CD14-positive monocyte (primary cell): ENCODE measurements around the gene TEAD1. TPM values are rescaled to one million over a fixed set of nuclear protein-coding genes. Genes with fewer than 3 reads are reported as not detected.

Experiments used
- DNase-seq, 3 donors: peaks; one replicate each; pipeline ENCODE4 v3.0.0-alpha.2; 2011 to 2022
- H2AFZ ChIP-seq: 2 replicates; pipeline ENCODE4 v1.6.0; 2012; ENCODE audit warnings: mild to moderate bottlenecking, low read depth, low read length, inconsistent platforms; ENCODE audit not compliant: insufficient read depth, poor library complexity, severe bottlenecking
- H3K27ac ChIP-seq, 2 donors: 1 replicate in 1 of 2; 2 replicates in 1 of 2; pipeline ENCODE4 v1.5.1; 2012 to 2013; ENCODE audit warnings: low read length in 2 of 2, control low read depth in 1 of 2, inconsistent platforms in 1 of 2, low read depth in 1 of 2, mild to moderate bottlenecking in 1 of 2
- H3K27me3 ChIP-seq, 2 donors: one replicate each; pipeline versions ENCODE4 v1.6.0 to v1.6.1; 2011 to 2013; ENCODE audit warnings: low read length in 2 of 2; ENCODE audit not compliant: control insufficient read depth in 2 of 2, insufficient read depth in 2 of 2
- H3K36me3 ChIP-seq, 2 donors: replicated peaks in 1 of 2; 1 replicate in 1 of 2; 2 replicates in 1 of 2; pipeline versions ENCODE4 v1.5.1 to v1.6.1; 2012 to 2013; ENCODE audit warnings: low read length in 2 of 2, control low read depth in 1 of 2, inconsistent platforms in 1 of 2, mild to moderate bottlenecking in 1 of 2; ENCODE audit not compliant: insufficient read depth in 2 of 2, control insufficient read depth in 1 of 2
- H3K4me1 ChIP-seq, 2 donors: 1 replicate in 1 of 2; 2 replicates in 1 of 2; pipeline versions ENCODE4 v1.5.1 to v1.6.1; 2012 to 2013; ENCODE audit warnings: low read length in 2 of 2, control low read depth in 1 of 2, inconsistent platforms in 1 of 2, mild to moderate bottlenecking in 1 of 2, moderate library complexity in 1 of 2; ENCODE audit not compliant: insufficient read depth in 2 of 2, control insufficient read depth in 1 of 2
- H3K4me2 ChIP-seq: replicated peaks from 2 replicates; pipeline ENCODE3; 2012; ENCODE audit warnings: low read length, moderate library complexity, mild to moderate bottlenecking; ENCODE audit not compliant: poor library complexity, severe bottlenecking; ENCODE audit errors: extremely low read depth
- H3K4me3 ChIP-seq, 3 experiments: fragments of 200-600 bp in 1 of 3; sonication (generic) in 1 of 3; replicated peaks in 1 of 3; 1 replicate in 2 of 3; 2 replicates in 1 of 3; pipeline ENCODE4 v1.5.1; 2011 to 2013; ENCODE audit warnings: low read length in 3 of 3, mild to moderate bottlenecking in 3 of 3, control low read depth in 2 of 3, low read depth in 2 of 3, inconsistent platforms in 1 of 3, moderate library complexity in 1 of 3
- H3K79me2 ChIP-seq: 2 replicates; pipeline ENCODE4 v1.6.0; 2012; ENCODE audit warnings: mild to moderate bottlenecking, control low read depth, inconsistent platforms, low read length, moderate library complexity; ENCODE audit not compliant: insufficient read depth
- H3K9ac ChIP-seq: 2 replicates; pipeline ENCODE4 v1.6.0; 2017; ENCODE audit warnings: low read length, mild to moderate bottlenecking; ENCODE audit not compliant: insufficient read depth, poor library complexity, severe bottlenecking
- H3K9me3 ChIP-seq, 2 donors: replicated peaks in 1 of 2; 1 replicate in 1 of 2; 2 replicates in 1 of 2; pipeline versions ENCODE4 v1.5.1 to v1.6.1; 2012 to 2013; ENCODE audit warnings: low read length in 2 of 2, control low read depth in 1 of 2; ENCODE audit not compliant: control insufficient read depth in 1 of 2, insufficient read depth in 1 of 2
- H4K20me1 ChIP-seq: 2 replicates; pipeline ENCODE4 v1.6.0; 2012; ENCODE audit warnings: mild to moderate bottlenecking, low read length, control low read depth, moderate library complexity; ENCODE audit not compliant: insufficient read depth
- H3K27ac Mint-ChIP-seq, 7 donors: one replicate each; pipeline ENCODE4 v1.8.0; 2020; ENCODE audit warnings: mild to moderate bottlenecking in 7 of 7, mixed read lengths in 7 of 7, moderate library complexity in 6 of 7, inconsistent platforms in 2 of 7
- H3K27me3 Mint-ChIP-seq, 3 donors: one replicate each; pipeline ENCODE4 v1.8.0; 2021 to 2022; ENCODE audit warnings: low read depth in 3 of 3, mild to moderate bottlenecking in 3 of 3, mixed read lengths in 3 of 3, moderate library complexity in 3 of 3, inconsistent platforms in 1 of 3
- H3K36me3 Mint-ChIP-seq, 2 donors: one replicate each; pipeline ENCODE4 v1.8.0; 2020; ENCODE audit warnings: mixed read lengths in 2 of 2, inconsistent platforms in 1 of 2, mild to moderate bottlenecking in 1 of 2
- H3K4me1 Mint-ChIP-seq: one replicate; pipeline ENCODE4 v1.8.0; 2020; ENCODE audit warnings: mild to moderate bottlenecking, mixed read lengths
- H3K4me3 Mint-ChIP-seq, 2 donors: one replicate each; pipeline ENCODE4 v1.8.0; 2020; ENCODE audit warnings: mild to moderate bottlenecking in 2 of 2, mixed read lengths in 2 of 2, moderate library complexity in 1 of 2
- H3K9me3 Mint-ChIP-seq, 7 donors: one replicate each; pipeline ENCODE4 v1.8.0; 2020 to 2022; ENCODE audit warnings: mixed read lengths in 7 of 7, mild to moderate bottlenecking in 6 of 7, moderate library complexity in 6 of 7, inconsistent platforms in 2 of 7
- CTCF ChIP-seq: fragments of 200-600 bp; IDR thresholded peaks from one replicate; pipeline ENCODE4 v1.8.0; 2022; ENCODE audit warnings: antibody characterized with exemption, mild to moderate bottlenecking
- WGBS: methylation state at CpG from one replicate; pipeline ENCODE4 v1.1.5; 2013; ENCODE audit warnings: missing lambda C conversion rate; ENCODE audit not compliant: insufficient coverage; 5-methylcytosine and 5-hydroxymethylcytosine counted together
- intact Hi-C, 2 donors: fragments of 100-400 bp; cut with micrococcal nuclease; formaldehyde crosslinking; loops; one replicate each; pipeline versions ENCODE4 v1.15.0 to v1.15.1; 2023
- polyA plus RNA-seq, 3 donors: library from polyadenylated mRNA; depleted of rRNA in 1 of 3; unstranded in 2 of 3; stranded (reverse) in 1 of 3; fragments of 300-500 nt in 2 of 3; fragments of >200 nt in 1 of 3; fragmentation: Illumina TruSeq in 2 of 3; gene quantifications; 1 replicate in 2 of 3; 2 replicates in 1 of 3; pipeline ENCODE4 v1.2.3, GENCODE V29; 2012 to 2021

TEAD1 gene
- polyA plus RNA-seq, 3 donors = not detected

- DNase-seq = no peak
- no peak for TF ChIP-seq CTCF
- no peak overlapping the region for H3K27ac ChIP-seq
- H3K4me2 ChIP-seq = no peak overlapping the region
- no peak overlapping the region for H3K4me3 ChIP-seq
- WGBS = 93% methylated on average over 3 of the region's 11 CpGs
- H3K27me3 Mint-ChIP-seq = peaks cover 5 to 11% (median 6%) of the 10 kb centered on the region in 3 donors
- no peaks in the 10 kb centered on the region for H3K79me2 ChIP-seq
- H2AFZ ChIP-seq = no peak overlapping the region
- no peaks in the 10 kb centered on the region for H3K27me3 ChIP-seq
- H3K36me3 Mint-ChIP-seq = no peaks in the 10 kb centered on the region
- H3K9ac ChIP-seq = no peak overlapping the region
- no peaks in the 10 kb centered on the region for H3K4me1 ChIP-seq
- peaks cover 0 to 6% (median 2%) of the 10 kb centered on the region in 7 donors for H3K9me3 Mint-ChIP-seq
- no peak overlapping the region for H3K27ac Mint-ChIP-seq
- H3K36me3 ChIP-seq = no peaks in the 10 kb centered on the region
- H4K20me1 ChIP-seq = no peaks in the 10 kb centered on the region
- H3K9me3 ChIP-seq = no peaks in the 10 kb centered on the region
- H3K4me1 Mint-ChIP-seq = no peaks in the 10 kb centered on the region
- intact Hi-C loops = no loop called here
- H3K4me3 Mint-ChIP-seq = no peak overlapping the region
Measured at GRCh38 chr11:12835286-12835685, 161.1 kb downstream of the TEAD1 start.

- no peaks in the 10 kb centered on the region for H4K20me1 ChIP-seq
- no peak for DNase-seq
- H2AFZ ChIP-seq = no peak overlapping the region
- no peak overlapping the region for H3K4me3 ChIP-seq
- no peaks in the 10 kb centered on the region for H3K79me2 ChIP-seq
- H3K27ac Mint-ChIP-seq = no peak overlapping the region
- no peaks in the 10 kb centered on the region for H3K4me1 Mint-ChIP-seq
- WGBS = 89% methylated on average over 3 of the region's 6 CpGs
- H3K4me3 Mint-ChIP-seq = no peak overlapping the region
- H3K4me1 ChIP-seq = no peaks in the 10 kb centered on the region
- TF ChIP-seq CTCF = no peak
- no peak overlapping the region for H3K9ac ChIP-seq
- H3K27me3 Mint-ChIP-seq = peaks cover 3 to 10% (median 4%) of the 10 kb centered on the region in 3 donors
- no peaks in the 10 kb centered on the region for H3K9me3 ChIP-seq
- intact Hi-C loops = no loop called here
- no peak overlapping the region for H3K27ac ChIP-seq
- H3K36me3 Mint-ChIP-seq = no peaks in the 10 kb centered on the region
- H3K9me3 Mint-ChIP-seq = peaks cover 0 to 6% (median 2%) of the 10 kb centered on the region in 7 donors
- peaks cover 7 to 10% of the 10 kb centered on the region in 2 donors for H3K27me3 ChIP-seq
- no peaks in the 10 kb centered on the region for H3K36me3 ChIP-seq
- H3K4me2 ChIP-seq = no peak overlapping the region
Measured at GRCh38 chr11:12838463-12839123, 164.4 kb downstream of the TEAD1 start.
